Spleen (tissue), 11 donors: ENCODE results near the gene COTL1. TPM values are rescaled to one million over a fixed set of nuclear protein-coding genes. Genes with fewer than 3 reads are reported as not detected.
A peak's percentile ranks its signal among the peaks of the same experiment; 100 is the strongest.

Experiments
- DNase-seq: peaks from one replicate; pipeline ENCODE4 v3.0.0-alpha.2; 2020
- H3K27ac ChIP-seq, 8 donors: fragments of 200-600 bp; sonication (generic) in 7 of 8; 1 replicate in 4 of 8; 2 replicates in 4 of 8; pipeline versions ENCODE4 v1.5.0 to v1.8.0; 2016 to 2021; ENCODE audit warnings: inconsistent platforms in 4 of 8, mild to moderate bottlenecking in 4 of 8, moderate library complexity in 1 of 8
- H3K27me3 ChIP-seq, 7 donors: fragments of 200-600 bp; sonication (generic) in 6 of 7; replicated peaks in 1 of 7; 1 replicate in 4 of 7; 2 replicates in 3 of 7; pipeline versions ENCODE4 v1.5.0 to v1.8.0; 2016 to 2021; ENCODE audit warnings: inconsistent platforms in 3 of 7, mild to moderate bottlenecking in 1 of 7
- H3K36me3 ChIP-seq, 6 donors: fragments of 200-600 bp; sonication (generic) in 5 of 6; 1 replicate in 4 of 6; 2 replicates in 2 of 6; pipeline versions ENCODE4 v1.5.0 to v1.8.0; 2016 to 2021; ENCODE audit warnings: inconsistent platforms in 2 of 6
- H3K4me1 ChIP-seq, 6 donors: fragments of 200-600 bp; sonication (generic) in 5 of 6; 1 replicate in 3 of 6; 2 replicates in 3 of 6; pipeline versions ENCODE4 v1.5.0 to v1.8.0; 2016 to 2021; ENCODE audit warnings: inconsistent platforms in 3 of 6
- H3K4me3 ChIP-seq, 8 donors: fragments of 200-600 bp; sonication (generic) in 7 of 8; 1 replicate in 4 of 8; 2 replicates in 4 of 8; pipeline versions ENCODE4 v1.5.0 to v1.8.0; 2016 to 2021; ENCODE audit warnings: inconsistent platforms in 4 of 8, mild to moderate bottlenecking in 4 of 8, moderate library complexity in 2 of 8
- H3K9me3 ChIP-seq, 8 donors: fragments of 200-600 bp; sonication (generic) in 7 of 8; 1 replicate in 4 of 8; 2 replicates in 4 of 8; pipeline versions ENCODE4 v1.5.0 to v1.8.0; 2016 to 2021; ENCODE audit warnings: inconsistent platforms in 4 of 8
- CTCF ChIP-seq, 11 experiments: fragments of 200-600 bp in 7 of 11; fragments of 450-650 bp in 4 of 11; sonication (generic) in 4 of 11; IDR thresholded peaks in 8 of 11; conservative IDR thresholded peaks in 3 of 11; 1 replicate in 7 of 11; 2 replicates in 4 of 11; pipeline versions ENCODE4 v1.4.0 to v1.8.0; 2016 to 2021; ENCODE audit warnings: antibody characterized with exemption in 11 of 11, inconsistent platforms in 4 of 11, mild to moderate bottlenecking in 1 of 11
- POLR2A ChIP-seq, 3 donors: fragments of 450-650 bp; IDR thresholded peaks; one replicate each; pipeline ENCODE4 v1.5.1; 2017; ENCODE audit warnings: antibody characterized with exemption in 3 of 3, mild to moderate bottlenecking in 1 of 3
- POLR2AphosphoS5 ChIP-seq, 3 donors: sonication (generic); formaldehyde crosslinking; IDR thresholded peaks; one replicate each; pipeline ENCODE4 v1.5.1; 2017; ENCODE audit warnings: antibody characterized with exemption in 3 of 3
- WGBS, 5 donors: extraction: QIAGEN DNeasy Blood & Tissue Kit in 3 of 5; methylation state at CpG; one replicate each; pipeline versions ENCODE4 v1.1.5 to v1.1.7; 2013 to 2018; 5-methylcytosine and 5-hydroxymethylcytosine counted together
- intact Hi-C: fragments of 100-400 bp; cut with DNase I; formaldehyde crosslinking; loops from one replicate; pipeline ENCODE4 v1.15.0; 2023; ENCODE audit warnings: low total_unique reads
- polyA plus RNA-seq, 3 donors: library from polyadenylated mRNA; stranded (reverse); fragments of 200-250 nt; gene quantifications; one replicate each; pipeline ENCODE4 v1.2.1, GENCODE V29; 2013
- total RNA-seq, 7 donors: library from RNA; depleted of rRNA in 3 of 7; stranded (reverse); fragments of >200 nt in 3 of 7; fragmentation: NEBNext Ultra II Directional in 4 of 7; extraction: Animal tissue kit (Norgen Biotek cat#: 25700) in 4 of 7; gene quantifications; one replicate each; pipeline versions ENCODE4 v1.1.0 to v1.2.1, GENCODE V29; 2016 to 2021
- donor health status: healthy with polysubstance abuse.
- donor health status: DM: no; HTN: no; CAD: no; lungs with moderate emphysema.
- donor health status: DM: no; HTN: no; CAD: no.
- donor health status: Bipolar disorder and iron deficiency.
- donor health status: healthy.
- donor health status: DM: no; HTN: no; CAD: no.
- donor health status: DM: yes; HTN: yes; CAD: no.

Gene COTL1
- total and polyA plus RNA-seq, 10 donors, result 284 to 655 (median 397) TPM

GRCh38 chr16:84614073-84614459 is 3.8 kb downstream of the COTL1 start:
- intact Hi-C loops, result loop anchor here (10.0 kb wide), 1 partner anchor 59 kb away; no protein-coding TSS in a partner anchor
- H3K4me1 ChIP-seq, result peaks cover 56 to 95% (median 80%) of the 10 kb centered on the region in 6 donors

GRCh38 chr16:84613408-84614072 is 4.3 kb downstream of the COTL1 start:
- WGBS, 5 donors, result 68 to 86% (median 84%) methylated on average over 6 to 7 of the region's 7 CpGs
- peaks cover 62 to 95% (median 80%) of the 10 kb centered on the region in 6 donors for H3K4me1 ChIP-seq
- TF ChIP-seq CTCF (IDR thresholded peaks at IDR 0.05 in 8 of 11, conservative IDR thresholded peaks at IDR 0.05 in 3 of 11), result no peak
- no peak for TF ChIP-seq POLR2AphosphoS5 (IDR thresholded peaks at IDR 0.05)
- no peak for TF ChIP-seq POLR2A (IDR thresholded peaks at IDR 0.05)

More at GRCh38 chr16:84614073-84614459, 3.8 kb downstream of the COTL1 start:
- Histone ChIP-seq H3K27me3 (no peaks in the 10 kb centered on the region), H3K4me3 (peak overlapping the region in 4 of 8 donors; percentile 74 to 97 (median 94)), H3K36me3 (peaks cover 0 to 70% (median 9%) of the 10 kb centered on the region in 6 donors), H3K27ac (peak overlapping the region in 7 of 8 donors; percentile 6 to 95 (median 70)), H3K9me3 (peaks cover 0 to 7% (median 3%) of the 10 kb centered on the region in 8 donors)
- TF ChIP-seq POLR2A (IDR thresholded peaks at IDR 0.05) (no peak), POLR2AphosphoS5 (IDR thresholded peaks at IDR 0.05) (peak in 2 of 3 donors; percentile 51 to 72)
- 56 to 75% (median 71%) methylated on average over 12 of the region's 12 CpGs for WGBS, 5 donors
- DNase-seq, result no peak

GRCh38 chr16:84612686-84613085 is 5.2 kb downstream of the COTL1 start:
- Histone ChIP-seq H3K4me3 (no peak overlapping the region), H3K4me1 (peaks cover 70 to 98% (median 86%) of the 10 kb centered on the region in 6 donors), H3K9me3 (peaks cover 0 to 7% (median 3%) of the 10 kb centered on the region in 8 donors), H3K27ac (peak overlapping the region in 3 of 8 donors; percentile 93 to 95 (median 94)), H3K27me3 (no peaks in the 10 kb centered on the region), H3K36me3 (peaks cover 0 to 73% (median 9%) of the 10 kb centered on the region in 6 donors)
- no peak for DNase-seq
- WGBS, 5 donors, result 94 to 98% (median 95%) methylated on average over 7 of the region's 7 CpGs
- TF ChIP-seq POLR2A (IDR thresholded peaks at IDR 0.05), result no peak
- no peak for TF ChIP-seq CTCF (IDR thresholded peaks at IDR 0.05 in 8 of 11, conservative IDR thresholded peaks at IDR 0.05 in 3 of 11)
- no peak for TF ChIP-seq POLR2AphosphoS5 (IDR thresholded peaks at IDR 0.05)
- intact Hi-C loops, result loop anchor here (10.0 kb wide), 1 partner anchor 58 kb away; no protein-coding TSS in a partner anchor

More at GRCh38 chr16:84613408-84614072, 4.3 kb downstream of the COTL1 start:
- intact Hi-C loops, result loop anchor here (10.0 kb wide), 1 partner anchor 59 kb away; no protein-coding TSS in a partner anchor
- Histone ChIP-seq H3K9me3 (peaks cover 0 to 7% (median 3%) of the 10 kb centered on the region in 8 donors), H3K27ac (peak overlapping the region in 7 of 8 donors; percentile 6 to 95 (median 70)), H3K27me3 (no peaks in the 10 kb centered on the region), H3K36me3 (peaks cover 0 to 73% (median 9%) of the 10 kb centered on the region in 6 donors), H3K4me3 (peak overlapping the region in 2 of 8 donors; percentile 74 to 97)
- DNase-seq, result no peak

- Histone ChIP-seq H3K27me3 (no peaks in the 10 kb centered on the region), H3K4me3 (no peak overlapping the region), H3K36me3 (peaks cover 0 to 85% (median 9%) of the 10 kb centered on the region in 6 donors), H3K27ac (peak overlapping the region in 7 of 8 donors; percentile 36 to 95 (median 93)), H3K9me3 (peaks cover 0 to 7% (median 3%) of the 10 kb centered on the region in 8 donors), H3K4me1 (peaks cover 82 to 100% (median 98%) of the 10 kb centered on the region in 6 donors)
- WGBS, 5 donors, result 45 to 83% (median 62%) methylated on average over 4 of the region's 4 CpGs
- no peak for TF ChIP-seq POLR2AphosphoS5 (IDR thresholded peaks at IDR 0.05)
- no peak for TF ChIP-seq POLR2A (IDR thresholded peaks at IDR 0.05)
- TF ChIP-seq CTCF (IDR thresholded peaks at IDR 0.05 in 8 of 11, conservative IDR thresholded peaks at IDR 0.05 in 3 of 11), result no peak
- intact Hi-C loops, result loop anchor here (10.0 kb wide), 1 partner anchor 56 kb away; no protein-coding TSS in a partner anchor
- DNase-seq, result no peak
These were observed 6.8 kb downstream of the COTL1 start for GRCh38 chr16:84611041-84611440.
